Parathyroid adenoma (tissue), 2 donors: Measurements from ENCODE around the gene ZCCHC17.
"Not testable (repeated sequence)": the region's sequence is repeated elsewhere in the genome, so short reads cannot be mapped to it uniquely, and the experiment has no call there.

Experiments used
- H2AFZ ChIP-seq: fragments of 300-600 bp; sonication (generic); one replicate; pipeline ENCODE4 v1.7.0; 2017; ENCODE audit warnings: antibody characterized with exemption, mild to moderate bottlenecking
- H3K27ac ChIP-seq: fragments of 300-600 bp; sonication (generic); one replicate; pipeline ENCODE4 v1.7.0; 2017
- H3K27me3 ChIP-seq: fragments of 300-600 bp; sonication (generic); one replicate; pipeline ENCODE4 v1.7.0; 2017; ENCODE audit warnings: low read length; ENCODE audit not compliant: control insufficient read depth, insufficient read depth
- H3K36me3 ChIP-seq: fragments of 300-600 bp; sonication (generic); one replicate; pipeline ENCODE4 v1.7.0; 2017; ENCODE audit warnings: low read length; ENCODE audit not compliant: control insufficient read depth, insufficient read depth
- H3K4me1 ChIP-seq: fragments of 300-600 bp; sonication (generic); one replicate; pipeline ENCODE4 v1.7.0; 2017; ENCODE audit warnings: control low read depth
- H3K4me2 ChIP-seq: fragments of 300-600 bp; sonication (generic); one replicate; pipeline ENCODE4 v1.7.0; 2017; ENCODE audit warnings: low read length
- H3K4me3 ChIP-seq: fragments of 300-600 bp; sonication (generic); one replicate; pipeline ENCODE4 v1.7.0; 2017; ENCODE audit warnings: low read depth, low read length
- H3K79me2 ChIP-seq: fragments of 300-600 bp; sonication (generic); one replicate; pipeline ENCODE4 v1.7.0; 2017; ENCODE audit warnings: control low read depth
- H3K9ac ChIP-seq: fragments of 300-600 bp; sonication (generic); one replicate; pipeline ENCODE4 v1.7.0; 2017; ENCODE audit warnings: mild to moderate bottlenecking
- H3K9me3 ChIP-seq: fragments of 300-600 bp; sonication (generic); one replicate; pipeline ENCODE4 v1.7.0; 2017; ENCODE audit warnings: low read length; ENCODE audit not compliant: control insufficient read depth
- CTCF ChIP-seq: fragments of 300-600 bp; sonication (generic); IDR thresholded peaks from one replicate; pipeline ENCODE4 v1.7.0; 2017; ENCODE audit warnings: antibody characterized with exemption, mild to moderate bottlenecking
- donor health status: primary hyperparathyroidism.

ZCCHC17 gene

GRCh38 chr1:31264790-31265386 is 31.9 kb upstream of the ZCCHC17 start:
- no peak for TF ChIP-seq CTCF

GRCh38 chr1:31266547-31266946 is 30.3 kb upstream of the ZCCHC17 start:
- no peaks in the 10 kb centered on the region for H3K27me3 ChIP-seq
- H2AFZ ChIP-seq: no peak overlapping the region
- no peaks in the 10 kb centered on the region for H3K9me3 ChIP-seq
- no peak overlapping the region for H3K4me2 ChIP-seq
- no peaks in the 10 kb centered on the region for H3K4me1 ChIP-seq
- no peaks in the 10 kb centered on the region for H3K36me3 ChIP-seq
- no peaks in the 10 kb centered on the region for H3K79me2 ChIP-seq
- H3K9ac ChIP-seq: no peak overlapping the region
- no peak overlapping the region for H3K27ac ChIP-seq
- no peak for TF ChIP-seq CTCF
- H3K4me3 ChIP-seq: no peak overlapping the region

More at GRCh38 chr1:31264790-31265386, 31.9 kb upstream of the ZCCHC17 start:
- Histone ChIP-seq H3K27ac (no peak overlapping the region), H3K9me3 (no peaks in the 10 kb centered on the region), H3K79me2 (no peaks in the 10 kb centered on the region), H3K4me2 (no peak overlapping the region), H3K9ac (no peak overlapping the region), H3K27me3 (no peaks in the 10 kb centered on the region), H3K4me3 (no peak overlapping the region), H2AFZ (no peak overlapping the region), H3K36me3 (no peaks in the 10 kb centered on the region), H3K4me1 (no peaks in the 10 kb centered on the region)

GRCh38 chr1:31272369-31272768 is 24.5 kb upstream of the ZCCHC17 start:
- Histone ChIP-seq H2AFZ (no peak overlapping the region), H3K27me3 (no peaks in the 10 kb centered on the region), H3K4me3 (no peak overlapping the region), H3K9me3 (no peaks in the 10 kb centered on the region), H3K9ac (no peak overlapping the region), H3K27ac (no peak overlapping the region), H3K79me2 (no peaks in the 10 kb centered on the region), H3K4me2 (no peak overlapping the region), H3K36me3 (no peaks in the 10 kb centered on the region), H3K4me1 (no peaks in the 10 kb centered on the region)
- no peak for TF ChIP-seq CTCF

GRCh38 chr1:31273619-31274018 is 23.2 kb upstream of the ZCCHC17 start:
- H3K4me2 ChIP-seq: no peak overlapping the region
- H3K9ac ChIP-seq: no peak overlapping the region
- no peaks in the 10 kb centered on the region for H3K27me3 ChIP-seq
- no peaks in the 10 kb centered on the region for H3K9me3 ChIP-seq
- no peaks in the 10 kb centered on the region for H3K79me2 ChIP-seq
- no peaks in the 10 kb centered on the region for H3K4me1 ChIP-seq
- no peak overlapping the region for H3K4me3 ChIP-seq
- H3K27ac ChIP-seq: no peak overlapping the region
- TF ChIP-seq CTCF: no peak
- H3K36me3 ChIP-seq: no peaks in the 10 kb centered on the region
- H2AFZ ChIP-seq: no peak overlapping the region

- H3K36me3 ChIP-seq: not testable (repeated sequence)
Observed at GRCh38 chr1:31282426-31282825, 14.4 kb upstream of the ZCCHC17 start.

GRCh38 chr1:31287791-31288190 is 9.0 kb upstream of the ZCCHC17 start:
- not testable (repeated sequence) for H3K79me2 ChIP-seq, H3K36me3 ChIP-seq, H3K27ac ChIP-seq, H3K27me3 ChIP-seq, H3K4me1 ChIP-seq, H3K9ac ChIP-seq, H2AFZ ChIP-seq, H3K4me3 ChIP-seq, H3K4me2 ChIP-seq, H3K9me3 ChIP-seq

More at GRCh38 chr1:31282426-31282825, 14.4 kb upstream of the ZCCHC17 start:
- not testable (repeated sequence) for H3K4me2 ChIP-seq, H2AFZ ChIP-seq, H3K4me1 ChIP-seq, H3K79me2 ChIP-seq, H3K9ac ChIP-seq, H3K4me3 ChIP-seq, H3K9me3 ChIP-seq, H3K27ac ChIP-seq, H3K27me3 ChIP-seq
